Activated CD8-positive, alpha-beta T cell treated with anti-CD3 and anti-CD28 coated beads for 36 hours (primary cell): ENCODE data around the gene TEX35. TPM values are rescaled to one million over a fixed set of nuclear protein-coding genes. Genes with fewer than 3 reads are reported as not detected.

Source experiments
- ATAC-seq: fragments of 200-7000 bp; cut with Tn5 transposase; one replicate; pipeline ENCODE4 v1.10.0; 2021; ENCODE audit warnings: mild to moderate bottlenecking, moderate library complexity
- CTCF ChIA-PET: fragments of 350-600 bp; sonication (Branson Sonifier 250); formaldehyde crosslinking; loops from one replicate; lab custom pipeline; 2021; ENCODE audit warnings: antibody characterized with exemption; lab: Charles Lee
- POLR2A ChIA-PET: fragments of 350-600 bp; sonication (Branson Sonifier 250); formaldehyde crosslinking; loops from one replicate; lab custom pipeline; 2021; ENCODE audit warnings: antibody characterized with exemption; lab: Charles Lee
- DNase-seq: peaks from one replicate; pipeline ENCODE4 v3.0.0-alpha.2; 2020
- H3K27ac Mint-ChIP-seq: one replicate; pipeline ENCODE4 v1.8.0; 2021; ENCODE audit warnings: mild to moderate bottlenecking, mixed read lengths
- H3K27me3 Mint-ChIP-seq: one replicate; pipeline ENCODE4 v1.8.0; 2021; ENCODE audit warnings: mixed read lengths
- H3K36me3 Mint-ChIP-seq: one replicate; pipeline ENCODE4 v1.8.0; 2021; ENCODE audit warnings: low read depth, mixed read lengths
- H3K4me1 Mint-ChIP-seq: one replicate; pipeline ENCODE4 v1.8.0; 2021; ENCODE audit warnings: low read depth, mixed read lengths
- H3K4me3 Mint-ChIP-seq: one replicate; pipeline ENCODE4 v1.8.0; 2021; ENCODE audit warnings: mild to moderate bottlenecking, moderate library complexity, mixed read lengths
- H3K9me3 Mint-ChIP-seq: one replicate; pipeline ENCODE4 v1.8.0; 2021; ENCODE audit warnings: mixed read lengths
- intact Hi-C: fragments of 100-400 bp; cut with micrococcal nuclease; formaldehyde crosslinking; loops from one replicate; pipeline ENCODE4 v1.10.0; 2022
- total RNA-seq, 2 experiments: library from RNA; stranded (reverse); gene quantifications; one replicate each; pipeline ENCODE4 v1.2.3, GENCODE V29; 2021
- TF ChIP-seq, protein P1 (sequence below): fragments of 200-600 bp; IDR thresholded peaks from one replicate; pipeline ENCODE4 v1.8.0; 2022; ENCODE audit warnings: antibody characterized with exemption, mild to moderate bottlenecking

Gene TEX35
- total RNA-seq, 2 experiments from 2014 or later, result not detected

DNA sequence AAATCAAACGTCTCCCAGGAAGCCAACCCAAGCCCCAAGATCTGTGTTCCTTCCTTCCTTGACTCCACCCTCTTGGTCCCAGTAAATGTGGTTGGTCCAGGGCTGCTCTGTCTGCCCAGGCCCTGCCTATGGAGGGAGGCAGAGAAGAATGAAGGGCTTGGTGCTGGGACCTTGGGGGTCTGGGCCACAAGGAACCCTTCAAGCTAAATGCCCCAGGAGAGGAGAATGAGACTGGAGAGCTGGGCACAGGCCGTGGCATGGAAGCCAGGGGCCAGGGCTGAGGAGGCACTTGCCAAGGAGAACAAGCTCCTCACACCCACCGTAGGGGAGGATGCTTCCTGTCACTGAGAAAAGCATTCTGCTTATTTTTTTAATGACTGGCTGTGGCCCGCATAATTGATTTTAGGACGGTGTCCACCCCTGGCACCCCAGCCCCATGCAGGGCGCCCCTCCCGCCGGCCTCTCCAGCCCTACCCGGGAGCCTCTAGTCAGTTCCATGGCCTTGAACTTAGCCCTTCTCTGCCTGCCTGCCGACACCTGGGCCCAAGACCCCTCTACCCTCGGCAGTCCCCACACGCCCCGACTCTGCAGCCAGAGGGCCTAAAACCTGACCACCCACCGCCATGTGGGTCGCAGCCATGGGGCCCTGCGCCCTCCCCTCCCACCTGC lies 17.0 kb upstream of the TEX35 start:
- POLR2A ChIA-PET, result no interaction called here
- H3K27ac Mint-ChIP-seq, result no peak overlapping the region
- CTCF ChIA-PET, result no interaction called here
- ATAC-seq, result no peak
- TF ChIP-seq, protein P1, sequence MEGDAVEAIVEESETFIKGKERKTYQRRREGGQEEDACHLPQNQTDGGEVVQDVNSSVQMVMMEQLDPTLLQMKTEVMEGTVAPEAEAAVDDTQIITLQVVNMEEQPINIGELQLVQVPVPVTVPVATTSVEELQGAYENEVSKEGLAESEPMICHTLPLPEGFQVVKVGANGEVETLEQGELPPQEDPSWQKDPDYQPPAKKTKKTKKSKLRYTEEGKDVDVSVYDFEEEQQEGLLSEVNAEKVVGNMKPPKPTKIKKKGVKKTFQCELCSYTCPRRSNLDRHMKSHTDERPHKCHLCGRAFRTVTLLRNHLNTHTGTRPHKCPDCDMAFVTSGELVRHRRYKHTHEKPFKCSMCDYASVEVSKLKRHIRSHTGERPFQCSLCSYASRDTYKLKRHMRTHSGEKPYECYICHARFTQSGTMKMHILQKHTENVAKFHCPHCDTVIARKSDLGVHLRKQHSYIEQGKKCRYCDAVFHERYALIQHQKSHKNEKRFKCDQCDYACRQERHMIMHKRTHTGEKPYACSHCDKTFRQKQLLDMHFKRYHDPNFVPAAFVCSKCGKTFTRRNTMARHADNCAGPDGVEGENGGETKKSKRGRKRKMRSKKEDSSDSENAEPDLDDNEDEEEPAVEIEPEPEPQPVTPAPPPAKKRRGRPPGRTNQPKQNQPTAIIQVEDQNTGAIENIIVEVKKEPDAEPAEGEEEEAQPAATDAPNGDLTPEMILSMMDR, result no peak
- H3K27me3 Mint-ChIP-seq, result no peaks in the 10 kb centered on the region
- intact Hi-C loops, result no loop called here
- H3K4me3 Mint-ChIP-seq, result no peak overlapping the region
- H3K9me3 Mint-ChIP-seq, result no peaks in the 10 kb centered on the region
- no peaks in the 10 kb centered on the region for H3K36me3 Mint-ChIP-seq
- no peaks in the 10 kb centered on the region for H3K4me1 Mint-ChIP-seq
- no peak for DNase-seq

DNA sequence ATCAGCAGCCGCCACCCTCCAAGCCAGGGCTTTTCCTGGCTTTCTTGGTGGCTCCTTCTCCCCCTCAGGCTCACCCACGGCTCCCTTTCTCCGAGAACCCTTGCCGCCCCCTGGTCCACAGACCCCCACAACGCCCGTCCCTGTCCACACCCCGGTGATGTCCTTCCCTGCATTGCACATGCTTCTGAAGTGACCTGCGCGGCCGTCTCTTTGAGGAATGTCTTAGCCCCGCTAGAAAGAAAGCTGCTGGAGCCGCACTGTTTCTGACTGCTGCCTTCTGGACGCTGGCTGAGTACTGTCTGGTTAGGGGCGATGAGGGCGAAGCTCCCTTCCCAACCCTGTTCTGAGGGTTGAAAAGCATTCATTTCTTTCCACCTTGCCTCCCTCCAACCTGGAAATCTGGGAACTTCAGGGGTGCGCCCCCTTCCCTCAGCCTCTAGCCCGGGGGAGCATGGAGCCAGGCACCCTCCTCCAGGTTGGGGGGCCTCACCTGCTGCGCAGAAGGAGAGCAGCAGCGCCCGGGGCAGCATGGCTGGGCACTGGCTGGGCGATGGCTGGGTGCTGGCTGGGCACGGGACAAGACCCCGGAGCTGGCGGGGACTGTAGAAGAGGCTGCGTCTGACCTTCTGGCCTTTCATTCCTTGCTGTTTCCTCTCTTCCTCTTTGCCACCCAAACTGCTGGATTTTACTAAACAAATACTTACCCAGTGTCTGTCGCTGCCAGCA lies 16.3 kb upstream of the TEX35 start, which contains the start of gene CLEC20A:
Gene CLEC20A, minus strand, starts transcription at position 555 of the 726 bp plus-strand sequence. Its CDS starts 25 bp downstream, at position 530.
- H3K36me3 Mint-ChIP-seq, result no peaks in the 10 kb centered on the region
- DNase-seq (no peak), ATAC-seq (no peak)
- POLR2A ChIA-PET, result interaction anchor here (0.6 kb wide), 1 partner anchor 16 kb away, joined by 3 read pairs; no protein-coding TSS in a partner anchor
- no peak within 1 kb of the TSS for H3K4me3 Mint-ChIP-seq
- CTCF ChIA-PET, result no interaction called here
- TF ChIP-seq, protein P1, result no peak
- no peaks in the 10 kb centered on the region for H3K27me3 Mint-ChIP-seq
- no peak within 1 kb of the TSS for H3K27ac Mint-ChIP-seq
- H3K9me3 Mint-ChIP-seq, result no peaks in the 10 kb centered on the region
- intact Hi-C loops, result no loop called here
- H3K4me1 Mint-ChIP-seq, result no peaks in the 10 kb centered on the region

DNA sequence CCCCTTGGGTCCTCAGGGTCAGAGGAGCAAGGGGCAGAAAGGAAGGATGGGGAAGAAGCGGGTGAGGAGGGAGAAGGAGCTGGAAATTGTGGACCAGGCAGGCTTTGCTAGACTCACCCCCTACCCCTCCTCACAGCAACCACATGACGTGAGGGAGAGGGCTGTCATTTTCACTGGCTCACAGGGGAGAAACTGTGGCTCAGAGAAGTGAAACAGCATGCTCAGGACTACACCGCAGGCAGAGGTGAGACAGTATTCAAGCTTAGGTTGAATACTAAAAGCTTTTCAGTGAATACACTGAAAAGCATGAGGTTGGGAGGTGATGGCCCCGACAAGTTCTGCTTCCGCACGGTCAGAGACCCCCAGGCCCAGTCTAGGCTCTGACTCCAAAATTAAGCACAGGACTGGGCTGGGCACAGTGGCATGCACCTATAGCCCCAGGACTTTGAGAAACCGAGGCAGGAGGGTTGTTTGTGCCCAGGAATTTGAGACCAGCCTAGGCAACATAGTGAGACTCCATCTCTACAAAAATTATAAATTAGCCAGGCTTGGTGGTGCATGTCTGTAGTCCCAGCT lies 14.9 kb upstream of the TEX35 start:
- CTCF ChIA-PET, result no interaction called here
- H3K27ac Mint-ChIP-seq, result no peak overlapping the region
- ATAC-seq (no peak), DNase-seq (no peak)
- POLR2A ChIA-PET, result no interaction called here
- no peaks in the 10 kb centered on the region for H3K9me3 Mint-ChIP-seq
- no peak overlapping the region for H3K4me3 Mint-ChIP-seq
- H3K4me1 Mint-ChIP-seq, result no peaks in the 10 kb centered on the region
- no peaks in the 10 kb centered on the region for H3K36me3 Mint-ChIP-seq
- intact Hi-C loops, result no loop called here
- H3K27me3 Mint-ChIP-seq, result no peaks in the 10 kb centered on the region
- TF ChIP-seq, protein P1, result no peak

DNA sequence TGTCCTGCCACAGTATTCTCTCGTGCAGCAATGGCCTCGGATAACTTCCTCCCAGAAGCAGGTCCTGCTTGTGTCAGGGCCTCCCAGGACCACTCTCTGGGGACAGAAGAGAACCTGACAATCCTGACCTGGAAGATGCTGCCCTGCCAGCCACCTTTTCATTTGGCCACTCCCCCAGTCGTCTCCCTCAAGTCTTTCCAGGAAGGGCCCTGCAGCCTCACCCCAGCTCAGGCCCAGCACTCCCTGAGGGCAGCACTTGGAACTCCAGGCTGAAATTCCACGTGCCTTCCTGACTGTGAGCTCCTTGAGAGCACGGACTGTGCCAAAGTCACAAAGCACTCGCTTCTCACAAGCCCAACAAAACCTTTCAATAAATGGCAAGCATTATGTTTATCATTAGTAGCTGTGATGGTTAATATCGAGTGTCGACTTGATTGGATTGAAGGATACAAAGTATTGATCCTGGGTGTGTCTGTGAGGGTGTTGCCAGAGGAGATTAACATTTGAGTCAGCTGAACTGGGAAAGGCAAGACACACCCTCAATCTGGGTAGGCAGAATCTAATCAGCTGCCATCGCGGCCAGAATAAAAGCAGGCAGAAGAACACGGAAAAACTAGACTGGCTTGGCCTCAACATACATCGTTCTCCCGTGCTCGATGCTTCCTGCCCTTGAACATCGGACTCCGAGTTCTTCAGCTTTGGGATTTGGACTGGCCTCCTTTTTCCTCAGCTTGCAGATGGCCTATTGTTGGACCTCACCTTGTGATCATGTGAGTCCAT lies 13.8 kb upstream of the TEX35 start:
- CTCF ChIA-PET, result interaction anchor here (5.5 kb wide), 1 partner anchor 188 kb away, joined by 62 read pairs; no protein-coding TSS in a partner anchor
- ATAC-seq, result no peak
- intact Hi-C loops, result no loop called here

More for the DNA sequence above, 13.8 kb upstream of the TEX35 start:
- Mint-ChIP-seq H3K27ac (no peak overlapping the region), H3K9me3 (no peaks in the 10 kb centered on the region), H3K4me1 (no peaks in the 10 kb centered on the region), H3K36me3 (no peaks in the 10 kb centered on the region), H3K27me3 (no peaks in the 10 kb centered on the region), H3K4me3 (no peak overlapping the region)
- TF ChIP-seq, protein P1, result no peak
- DNase-seq, result no peak
- POLR2A ChIA-PET, result no interaction called here
